GM11168 (cell line): ENCODE results near the gene LSM12.

Experiments used
- in situ Hi-C: fragments of 300-500 bp; cut with MboI; formaldehyde crosslinking; loops from one replicate; pipeline ENCODE4 v1.12.0; 2022; ENCODE audit warnings: low sequenced_read_pairs; ENCODE audit not compliant: unreplicated experiment

LSM12 gene

GRCh38 chr17:44078412-44078811, 11.9 kb upstream of the LSM12 start:
- in situ Hi-C loops: no loop called here

- in situ Hi-C loops: no loop called here
Measured at GRCh38 chr17:44077595-44077909, 11.1 kb upstream of the LSM12 start.

- in situ Hi-C loops: no loop called here
Measured at GRCh38 chr17:44076716-44077594, 10.5 kb upstream of the LSM12 start.

- in situ Hi-C loops: no loop called here
Measured at GRCh38 chr17:44075598-44076293, 9.3 kb upstream of the LSM12 start.

- in situ Hi-C loops: no loop called here
Measured at GRCh38 chr17:44074911-44075285, 8.4 kb upstream of the LSM12 start.

GRCh38 chr17:44074231-44074910, 7.9 kb upstream of the LSM12 start:
- in situ Hi-C loops: no loop called here

- in situ Hi-C loops: no loop called here
Measured at GRCh38 chr17:44071772-44072171, 5.3 kb upstream of the LSM12 start.

- in situ Hi-C loops: no loop called here
Measured at GRCh38 chr17:44071198-44071520, 4.7 kb upstream of the LSM12 start.

- in situ Hi-C loops: no loop called here
Measured at GRCh38 chr17:44070455-44071197, 4.2 kb upstream of the LSM12 start, which contains the start of gene G6PC3. TSS of gene G6PC3 (plus strand) at chr17:44070735. CDS start at chr17:44070966, 231 bp downstream.

- in situ Hi-C loops: no loop called here
Measured at GRCh38 chr17:44069974-44070454, 3.5 kb upstream of the LSM12 start.

- in situ Hi-C loops: no loop called here
Measured at GRCh38 chr17:44067545-44067940, 1.1 kb upstream of the LSM12 start.

GRCh38 chr17:44065668-44066203, 735 bp downstream of the LSM12 start:
- in situ Hi-C loops: no loop called here

- in situ Hi-C loops: no loop called here
Measured at GRCh38 chr17:44063704-44064639, 2.5 kb downstream of the LSM12 start.

GRCh38 chr17:44062871-44063270, 3.6 kb downstream of the LSM12 start:
- in situ Hi-C loops: no loop called here

- in situ Hi-C loops: no loop called here
Measured at GRCh38 chr17:44061446-44061845, 5.0 kb downstream of the LSM12 start.

GRCh38 chr17:44059101-44059892, 7.2 kb downstream of the LSM12 start:
- in situ Hi-C loops: no loop called here

- in situ Hi-C loops: no loop called here
Measured at GRCh38 chr17:44053125-44053872, 13.2 kb downstream of the LSM12 start.
